Ishikawa (cell line): Measurements from ENCODE around the gene ELMOD3.

Source experiments
- EP300 ChIP-seq: IDR thresholded peaks from 2 replicates; pipeline ENCODE4 v1.6.1; 2012; ENCODE audit warnings: borderline replicate concordance
- RAD21 ChIP-seq: IDR thresholded peaks from 2 replicates; pipeline ENCODE4 v1.6.1; 2012; ENCODE audit warnings: low read depth
- TF ChIP-seq, protein P1 (sequence below): IDR thresholded peaks from 2 replicates; pipeline ENCODE4 v1.6.1; 2012; ENCODE audit warnings: low read depth, mild to moderate bottlenecking

DNA sequence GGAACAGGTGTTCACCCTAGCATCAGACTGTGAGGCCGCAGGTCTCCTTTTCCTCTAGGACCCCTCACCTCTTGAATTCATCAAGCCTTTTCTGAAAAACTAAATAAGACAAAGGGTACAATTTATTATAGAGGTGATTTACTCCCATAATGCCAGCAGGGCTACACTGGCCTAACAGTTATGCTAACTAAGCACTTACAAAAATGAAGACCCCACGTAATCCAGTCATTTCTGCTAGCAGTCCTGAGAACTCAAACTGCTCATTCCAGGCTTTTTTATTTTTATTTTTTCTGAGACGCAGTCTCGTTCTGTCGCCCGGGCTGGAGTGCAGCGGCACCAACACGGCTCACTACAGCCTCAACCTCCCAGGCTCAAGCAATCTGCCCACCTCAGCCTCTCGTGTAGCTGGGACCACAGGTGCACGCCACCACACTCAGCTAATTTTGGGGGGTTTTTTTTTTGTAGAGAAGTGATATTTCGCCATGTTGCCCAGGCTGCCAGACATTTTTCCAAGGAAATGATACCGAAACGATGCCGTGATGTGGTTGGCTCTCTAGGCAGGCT, 41.4 kb downstream of the ELMOD3 start:
- TF ChIP-seq, protein P1, sequence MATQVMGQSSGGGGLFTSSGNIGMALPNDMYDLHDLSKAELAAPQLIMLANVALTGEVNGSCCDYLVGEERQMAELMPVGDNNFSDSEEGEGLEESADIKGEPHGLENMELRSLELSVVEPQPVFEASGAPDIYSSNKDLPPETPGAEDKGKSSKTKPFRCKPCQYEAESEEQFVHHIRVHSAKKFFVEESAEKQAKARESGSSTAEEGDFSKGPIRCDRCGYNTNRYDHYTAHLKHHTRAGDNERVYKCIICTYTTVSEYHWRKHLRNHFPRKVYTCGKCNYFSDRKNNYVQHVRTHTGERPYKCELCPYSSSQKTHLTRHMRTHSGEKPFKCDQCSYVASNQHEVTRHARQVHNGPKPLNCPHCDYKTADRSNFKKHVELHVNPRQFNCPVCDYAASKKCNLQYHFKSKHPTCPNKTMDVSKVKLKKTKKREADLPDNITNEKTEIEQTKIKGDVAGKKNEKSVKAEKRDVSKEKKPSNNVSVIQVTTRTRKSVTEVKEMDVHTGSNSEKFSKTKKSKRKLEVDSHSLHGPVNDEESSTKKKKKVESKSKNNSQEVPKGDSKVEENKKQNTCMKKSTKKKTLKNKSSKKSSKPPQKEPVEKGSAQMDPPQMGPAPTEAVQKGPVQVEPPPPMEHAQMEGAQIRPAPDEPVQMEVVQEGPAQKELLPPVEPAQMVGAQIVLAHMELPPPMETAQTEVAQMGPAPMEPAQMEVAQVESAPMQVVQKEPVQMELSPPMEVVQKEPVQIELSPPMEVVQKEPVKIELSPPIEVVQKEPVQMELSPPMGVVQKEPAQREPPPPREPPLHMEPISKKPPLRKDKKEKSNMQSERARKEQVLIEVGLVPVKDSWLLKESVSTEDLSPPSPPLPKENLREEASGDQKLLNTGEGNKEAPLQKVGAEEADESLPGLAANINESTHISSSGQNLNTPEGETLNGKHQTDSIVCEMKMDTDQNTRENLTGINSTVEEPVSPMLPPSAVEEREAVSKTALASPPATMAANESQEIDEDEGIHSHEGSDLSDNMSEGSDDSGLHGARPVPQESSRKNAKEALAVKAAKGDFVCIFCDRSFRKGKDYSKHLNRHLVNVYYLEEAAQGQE: no peak
- no peak for TF ChIP-seq RAD21
- no peak for TF ChIP-seq EP300
